B cell (primary cell): ENCODE measurements around the gene TENT4A. TPM values are rescaled to one million over a fixed set of nuclear protein-coding genes. Genes with fewer than 3 reads are reported as not detected.

Source experiments
- ATAC-seq: fragments of 200-7000 bp; cut with Tn5 transposase; one replicate; pipeline ENCODE4 v1.10.0; 2021; ENCODE audit warnings: low read depth, mild to moderate bottlenecking, moderate number of reproducible peaks, moderate library complexity
- CTCF ChIA-PET: fragments of 350-600 bp; sonication (Branson Sonifier 250); formaldehyde crosslinking; loops from one replicate; lab custom pipeline; 2021; ENCODE audit warnings: antibody characterized with exemption, inconsistent platforms; lab: Charles Lee
- POLR2A ChIA-PET: fragments of 350-600 bp; sonication (Branson Sonifier 250); formaldehyde crosslinking; loops from one replicate; lab custom pipeline; 2021; ENCODE audit warnings: antibody characterized with exemption; lab: Charles Lee
- DNase-seq: peaks from one replicate; pipeline ENCODE4 v3.0.0; 2013
- H2AFZ ChIP-seq: 2 replicates; pipeline ENCODE4 v1.6.1; 2012; ENCODE audit warnings: mild to moderate bottlenecking, low read depth, low read length; ENCODE audit not compliant: insufficient read depth, poor library complexity, severe bottlenecking
- H3K27ac ChIP-seq, 2 donors: 1 replicate in 1 of 2; 2 replicates in 1 of 2; pipeline ENCODE4 v1.5.1; 2012 to 2013; ENCODE audit warnings: low read length in 2 of 2, mild to moderate bottlenecking in 2 of 2, moderate library complexity in 1 of 2
- H3K27me3 ChIP-seq, 4 experiments: fragments of 200-600 bp in 1 of 4; sonication (generic) in 1 of 4; replicated peaks in 1 of 4; 1 replicate in 2 of 4; 2 replicates in 2 of 4; pipeline versions ENCODE4 v1.6.1 to v1.7.0; 2013 to 2016; ENCODE audit warnings: low read length in 3 of 4, mild to moderate bottlenecking in 2 of 4, mixed read lengths in 1 of 4, moderate library complexity in 1 of 4; ENCODE audit not compliant: insufficient read depth in 4 of 4, control insufficient read depth in 3 of 4; ENCODE audit errors: control extremely low read depth in 1 of 4
- H3K36me3 ChIP-seq, 2 experiments: replicated peaks in 1 of 2; 1 replicate in 1 of 2; 2 replicates in 1 of 2; pipeline versions ENCODE4 v1.6.1 to v1.7.1; 2013; ENCODE audit warnings: low read length in 1 of 2; ENCODE audit not compliant: insufficient read depth in 2 of 2, control insufficient read depth in 1 of 2; ENCODE audit errors: control extremely low read depth in 1 of 2, extremely low read depth in 1 of 2
- H3K4me1 ChIP-seq, 2 donors: fragments of 200-600 bp in 1 of 2; sonication (generic) in 1 of 2; 1 replicate in 1 of 2; 2 replicates in 1 of 2; pipeline versions ENCODE4 v1.5.1 to v1.6.1; 2013 to 2017; ENCODE audit warnings: low read length in 2 of 2; ENCODE audit not compliant: control insufficient read depth in 2 of 2, insufficient read depth in 2 of 2
- H3K4me2 ChIP-seq: replicated peaks from 2 replicates; pipeline ENCODE3; 2012; ENCODE audit warnings: mild to moderate bottlenecking, low read depth, low read length; ENCODE audit not compliant: poor library complexity, severe bottlenecking
- H3K4me3 ChIP-seq, 5 experiments: fragments of 200-600 bp in 1 of 5; sonication (generic) in 1 of 5; 1 replicate in 3 of 5; 2 replicates in 2 of 5; pipeline versions ENCODE4 v1.5.1 to v1.7.0; 2011 to 2016; ENCODE audit warnings: low read length in 4 of 5, mild to moderate bottlenecking in 4 of 5, low read depth in 2 of 5, control low read depth in 1 of 5, moderate library complexity in 1 of 5; ENCODE audit not compliant: insufficient read depth in 1 of 5; ENCODE audit errors: control extremely low read depth in 1 of 5, extremely low read depth in 1 of 5
- H3K79me2 ChIP-seq: fragments of 200-600 bp; sonication (generic); one replicate; pipeline ENCODE4 v1.6.0; 2016; ENCODE audit warnings: low read length; ENCODE audit not compliant: control insufficient read depth, insufficient read depth
- H3K9ac ChIP-seq: fragments of 200-600 bp; sonication (generic); 2 replicates; pipeline ENCODE4 v1.6.1; 2017; ENCODE audit warnings: mild to moderate bottlenecking, low read length, moderate library complexity
- H3K9me3 ChIP-seq, 3 donors: one replicate each; pipeline versions ENCODE4 v1.6.1 to v1.7.1; 2013; ENCODE audit warnings: low read length in 2 of 3; ENCODE audit not compliant: control insufficient read depth in 2 of 3, insufficient read depth in 1 of 3; ENCODE audit errors: control extremely low read depth in 1 of 3
- H4K20me1 ChIP-seq: 2 replicates; pipeline ENCODE4 v1.6.0; 2012; ENCODE audit warnings: mild to moderate bottlenecking, low read length; ENCODE audit not compliant: insufficient read depth, control insufficient read depth, poor library complexity, severe bottlenecking
- H3K27ac Mint-ChIP-seq: one replicate; pipeline ENCODE4 v1.8.0; 2021; ENCODE audit warnings: mixed read lengths
- H3K27me3 Mint-ChIP-seq: one replicate; pipeline ENCODE4 v1.8.0; 2021; ENCODE audit warnings: mixed read lengths
- H3K4me1 Mint-ChIP-seq: one replicate; pipeline ENCODE4 v1.8.0; 2021; ENCODE audit warnings: mixed read lengths
- H3K4me3 Mint-ChIP-seq: one replicate; pipeline ENCODE4 v1.8.0; 2021; ENCODE audit warnings: mixed read lengths
- H3K9me3 Mint-ChIP-seq: one replicate; pipeline ENCODE4 v1.8.0; 2022; ENCODE audit warnings: mixed read lengths; ENCODE audit not compliant: insufficient read depth
- EZH2 ChIP-seq: IDR thresholded peaks from 2 replicates; pipeline ENCODE4 v1.6.1; 2012; ENCODE audit warnings: borderline replicate concordance, low read depth, mild to moderate bottlenecking, moderate library complexity, low read length; ENCODE audit not compliant: insufficient read depth, poor library complexity, severe bottlenecking
- WGBS: methylation state at CpG from one replicate; pipeline ENCODE4 v1.1.5; 2013; ENCODE audit warnings: missing lambda C conversion rate; ENCODE audit not compliant: insufficient coverage; 5-methylcytosine and 5-hydroxymethylcytosine counted together
- intact Hi-C: fragments of 100-400 bp; cut with micrococcal nuclease; formaldehyde crosslinking; loops from one replicate; pipeline ENCODE4 v1.10.0; 2022
- polyA plus RNA-seq: library from polyadenylated mRNA; depleted of rRNA; stranded (reverse); fragments of >200 nt; gene quantifications from 2 replicates; pipeline ENCODE4 v1.2.3, GENCODE V29; 2012
- total RNA-seq, 2 donors: library from RNA; stranded (reverse); fragments of 120-200 nt in 1 of 2; gene quantifications; 1 replicate in 1 of 2; 2 replicates in 1 of 2; pipeline versions ENCODE4 v1.2.3 to v1.2.4, GENCODE V29; 2013 to 2022
- TF ChIP-seq, protein P1 (sequence below): fragments of 200-600 bp; IDR thresholded peaks from one replicate; pipeline ENCODE4 v1.8.0; 2022; ENCODE audit warnings: antibody characterized with exemption, mild to moderate bottlenecking

TENT4A gene
- total and polyA plus RNA-seq, 2 donors (not counting 1 experiment from before 2014, with no cell fraction given), result 18.5 to 63.6 TPM

DNA sequence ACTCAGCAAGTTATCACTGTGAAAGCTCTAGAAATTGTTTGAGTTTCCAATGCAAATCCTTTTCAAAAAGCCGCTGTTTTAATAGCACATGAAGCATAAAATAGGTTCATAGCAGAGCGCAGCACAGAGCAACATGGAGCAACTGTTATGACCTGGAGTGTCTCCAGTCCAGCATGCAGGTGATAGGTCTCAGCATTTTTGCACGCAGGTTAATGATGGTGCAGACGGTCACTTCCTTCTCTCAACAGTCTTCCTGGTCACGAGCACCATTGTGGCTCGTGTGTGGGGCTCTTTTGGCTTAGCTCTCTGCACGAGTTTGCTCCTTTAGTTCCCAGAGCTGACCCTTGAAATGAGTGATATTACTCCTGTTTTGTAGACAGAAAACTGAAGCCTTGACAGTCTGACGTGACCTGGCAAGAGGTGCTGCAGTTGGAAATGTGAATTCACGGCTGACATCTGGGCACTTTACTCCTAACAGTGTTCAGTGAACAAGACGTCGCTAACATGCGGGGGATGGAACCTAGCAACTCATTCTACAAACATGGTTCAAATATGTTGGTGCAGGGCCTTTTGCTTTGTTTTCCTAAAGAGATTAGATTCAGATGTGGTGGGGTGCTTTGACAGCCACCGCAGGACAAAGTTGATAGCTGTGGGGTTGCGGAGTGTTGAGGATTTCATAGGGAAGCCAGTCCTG, 10.0 kb downstream of the TENT4A start:
- H2AFZ ChIP-seq, result no peak overlapping the region
- H3K36me3 ChIP-seq, result peaks cover 0 to 11% of the 10 kb centered on the region in 2 experiments
- no peak overlapping the region for H3K4me3 ChIP-seq
- no peak for ATAC-seq
- Mint-ChIP-seq H3K4me1 (peaks cover 89% of the 10 kb centered on the region), H3K9me3 (no peaks in the 10 kb centered on the region), H3K27me3 (no peaks in the 10 kb centered on the region), H3K4me3 (peak overlapping the region; percentile 40), H3K27ac (peak overlapping the region; percentile 33)
- peaks cover 99% of the 10 kb centered on the region for H3K79me2 ChIP-seq
- CTCF ChIA-PET, result interaction anchor here (1.0 to 2.0 kb wide), 2 partner anchors 10 to 22 kb away, joined by 3 to 12 read pairs; no protein-coding TSS in a partner anchor
- no peaks in the 10 kb centered on the region for H3K27me3 ChIP-seq
- no peak for TF ChIP-seq EZH2
- TF ChIP-seq, protein P1, sequence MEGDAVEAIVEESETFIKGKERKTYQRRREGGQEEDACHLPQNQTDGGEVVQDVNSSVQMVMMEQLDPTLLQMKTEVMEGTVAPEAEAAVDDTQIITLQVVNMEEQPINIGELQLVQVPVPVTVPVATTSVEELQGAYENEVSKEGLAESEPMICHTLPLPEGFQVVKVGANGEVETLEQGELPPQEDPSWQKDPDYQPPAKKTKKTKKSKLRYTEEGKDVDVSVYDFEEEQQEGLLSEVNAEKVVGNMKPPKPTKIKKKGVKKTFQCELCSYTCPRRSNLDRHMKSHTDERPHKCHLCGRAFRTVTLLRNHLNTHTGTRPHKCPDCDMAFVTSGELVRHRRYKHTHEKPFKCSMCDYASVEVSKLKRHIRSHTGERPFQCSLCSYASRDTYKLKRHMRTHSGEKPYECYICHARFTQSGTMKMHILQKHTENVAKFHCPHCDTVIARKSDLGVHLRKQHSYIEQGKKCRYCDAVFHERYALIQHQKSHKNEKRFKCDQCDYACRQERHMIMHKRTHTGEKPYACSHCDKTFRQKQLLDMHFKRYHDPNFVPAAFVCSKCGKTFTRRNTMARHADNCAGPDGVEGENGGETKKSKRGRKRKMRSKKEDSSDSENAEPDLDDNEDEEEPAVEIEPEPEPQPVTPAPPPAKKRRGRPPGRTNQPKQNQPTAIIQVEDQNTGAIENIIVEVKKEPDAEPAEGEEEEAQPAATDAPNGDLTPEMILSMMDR, result no peak
- no peak overlapping the region for H3K4me2 ChIP-seq
- POLR2A ChIA-PET, result no interaction called here
- no peak for DNase-seq
- H3K4me1 ChIP-seq, result peaks cover 44 to 47% of the 10 kb centered on the region in 2 donors
- peaks cover 80% of the 10 kb centered on the region for H4K20me1 ChIP-seq
- no peaks in the 10 kb centered on the region for H3K9me3 ChIP-seq
- no peak overlapping the region for H3K27ac ChIP-seq
- intact Hi-C loops, result no loop called here
- H3K9ac ChIP-seq, result no peak overlapping the region
- 75% methylated on average over 14 of the region's 14 CpGs for WGBS

DNA sequence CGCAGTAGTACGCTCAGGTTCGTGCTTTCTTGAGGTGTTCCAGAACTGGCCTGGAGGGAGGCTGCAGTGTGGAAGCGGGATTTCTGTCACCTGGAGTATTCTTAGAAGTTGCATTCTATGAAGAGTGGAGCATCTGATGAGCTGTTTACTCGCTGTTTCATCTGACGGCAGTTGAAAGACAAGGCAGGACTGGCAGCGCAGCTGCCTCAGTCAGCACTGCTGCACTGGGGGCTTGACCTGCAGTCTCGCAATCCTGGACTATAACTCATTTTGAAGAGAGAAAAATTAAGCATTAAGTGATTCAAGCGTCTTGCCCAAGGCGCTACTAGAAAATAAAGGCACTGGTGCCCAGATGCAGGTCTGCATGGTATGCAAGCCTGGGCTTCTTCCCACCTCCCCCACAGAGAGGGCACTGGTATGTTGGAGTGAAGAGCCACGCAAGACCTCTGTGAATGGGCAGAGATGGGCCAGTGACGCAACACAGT, 10.6 kb downstream of the TENT4A start:
- intact Hi-C loops, result no loop called here
- Histone ChIP-seq H3K27ac (no peak overlapping the region), H4K20me1 (peaks cover 80% of the 10 kb centered on the region), H3K9ac (no peak overlapping the region), H3K4me3 (no peak overlapping the region), H2AFZ (no peak overlapping the region), H3K79me2 (peaks cover 99% of the 10 kb centered on the region), H3K9me3 (no peaks in the 10 kb centered on the region), H3K4me2 (no peak overlapping the region), H3K4me1 (peaks cover 46 to 47% of the 10 kb centered on the region in 2 donors), H3K36me3 (peaks cover 0 to 5% of the 10 kb centered on the region in 2 experiments), H3K27me3 (no peaks in the 10 kb centered on the region)
- no peaks in the 10 kb centered on the region for H3K9me3 Mint-ChIP-seq
- ChIA-PET CTCF (interaction anchor here (1.0 kb wide), 1 partner anchor 10 kb away, joined by 3 read pairs; no protein-coding TSS in a partner anchor), POLR2A (no interaction called here)
- no peak overlapping the region for H3K27ac Mint-ChIP-seq
- no peak for TF ChIP-seq EZH2
- TF ChIP-seq, protein P1, result no peak
- DNase-seq (no peak), ATAC-seq (no peak)
- H3K27me3 Mint-ChIP-seq, result no peaks in the 10 kb centered on the region
- no peak overlapping the region for H3K4me3 Mint-ChIP-seq
- peaks cover 86% of the 10 kb centered on the region for H3K4me1 Mint-ChIP-seq
- 91% methylated on average over 9 of the region's 12 CpGs for WGBS
